GM12878 (cell line): ENCODE results near the gene ZPR1.

ENCODE experiments used
- ATF2 ChIP-seq: IDR thresholded peaks from 2 replicates; pipeline ENCODE4 v1.6.1; 2012; ENCODE audit warnings: low read length, inconsistent platforms
- CBX3 ChIP-seq: fragments of 200-600 bp; sonication (generic); IDR thresholded peaks from 2 replicates; pipeline ENCODE4 v1.6.1; 2016; ENCODE audit warnings: low read depth, borderline replicate concordance
- CTCF ChIP-seq, 3 experiments: IDR thresholded peaks in 2 of 3; conservative IDR thresholded peaks in 1 of 3; 2 replicates each; pipeline ENCODE4 v1.5.1; 2011; ENCODE audit warnings: low read depth in 3 of 3, low read length in 3 of 3, mild to moderate bottlenecking in 3 of 3, control low read depth in 2 of 3, moderate library complexity in 2 of 3, inconsistent platforms in 1 of 3, mixed read lengths in 1 of 3; ENCODE audit not compliant: control insufficient read depth in 2 of 3, insufficient read depth in 1 of 3; ENCODE audit errors: extremely low read depth in 1 of 3
- EZH2 ChIP-seq: IDR thresholded peaks from 2 replicates; pipeline ENCODE4 v1.6.1; 2012; ENCODE audit warnings: low read depth, mild to moderate bottlenecking, control low read depth, inconsistent platforms, low read length, borderline replicate concordance; ENCODE audit not compliant: control insufficient read depth
- FOS ChIP-seq: IDR thresholded peaks from 3 replicates; pipeline ENCODE4 v1.6.1; 2011; ENCODE audit warnings: borderline replicate concordance; ENCODE audit not compliant: insufficient read length; ENCODE audit errors: extremely low read depth
- HDAC6 ChIP-seq: fragments of 200-600 bp; sonication (generic); IDR thresholded peaks from one replicate; pipeline ENCODE4 v1.8.0; 2017; ENCODE audit warnings: antibody characterized with exemption; ENCODE audit not compliant: unreplicated experiment
- JUNB ChIP-seq: IDR thresholded peaks from 2 replicates; pipeline ENCODE4 v1.6.1; 2016; ENCODE audit warnings: antibody characterized with exemption, mild to moderate bottlenecking
- MAX ChIP-seq: IDR thresholded peaks from 2 replicates; pipeline ENCODE4 v1.6.1; 2012; ENCODE audit warnings: low read depth, low read length, improper control_type of control experiment
- NBN ChIP-seq: fragments of 450-650 bp; IDR thresholded peaks from 2 replicates; pipeline ENCODE4 v1.6.1; 2016
- POLR2A ChIP-seq: IDR thresholded peaks from 2 replicates; pipeline ENCODE4 v1.6.1; 2011; ENCODE audit warnings: low read depth, mild to moderate bottlenecking, low read length
- REST ChIP-seq: IDR thresholded peaks from 2 replicates; pipeline ENCODE4 v1.6.1; 2012; ENCODE audit warnings: mild to moderate bottlenecking, low read depth, low read length
- SUZ12 ChIP-seq: fragments of 200-600 bp; sonication (generic); IDR thresholded peaks from one replicate; pipeline ENCODE4 v1.6.1; 2018; ENCODE audit warnings: antibody characterized with exemption, mild to moderate bottlenecking; ENCODE audit not compliant: unreplicated experiment
- ZBTB40 ChIP-seq: fragments of 450-650 bp; IDR thresholded peaks from 2 replicates; pipeline ENCODE4 v1.6.1; 2016; ENCODE audit warnings: mild to moderate bottlenecking, moderate library complexity, borderline replicate concordance
- ZNF384 ChIP-seq: IDR thresholded peaks from 2 replicates; pipeline ENCODE4 v1.6.1; 2012; ENCODE audit warnings: low read depth, mild to moderate bottlenecking, low read length, improper control_type of control experiment, borderline replicate concordance

- TF ChIP-seq CTCF (IDR thresholded peaks at IDR 0.05 in 2 of 3, conservative IDR thresholded peaks at IDR 0.05 in 1 of 3; ENCODE audit: control insufficient read depth in 2 of 3, extremely low read depth in 1 of 3, insufficient read depth in 1 of 3, low read depth in 3 of 3, low read length in 3 of 3): no peak
- no peak for TF ChIP-seq NBN
- TF ChIP-seq POLR2A: no peak
- no peak for TF ChIP-seq SUZ12
- no peak for TF ChIP-seq JUNB
- TF ChIP-seq EZH2: no peak
- TF ChIP-seq ATF2: no peak
- TF ChIP-seq HDAC6: no peak
- no peak for TF ChIP-seq CBX3
- no peak for TF ChIP-seq ZBTB40
- no peak for TF ChIP-seq MAX
- no peak for TF ChIP-seq REST
- no peak for TF ChIP-seq FOS
- TF ChIP-seq ZNF384: no peak
Observed at GRCh38 chr11:116788975-116789374, 1.2 kb upstream of the ZPR1 start.
